GM19023 (cell line): ENCODE results near the gene CACNB4.
"Not testable (repeated sequence)": the region's sequence is repeated elsewhere in the genome, so short reads cannot be mapped to it uniquely, and the experiment has no call there.

Experiments used
- ATAC-seq: cut with Tn5 transposase; IDR thresholded peaks from one replicate; pipeline ENCODE4 v1.9.1; 2021; ENCODE audit warnings: mild to moderate bottlenecking, moderate library complexity; ENCODE audit not compliant: unreplicated experiment

The CACNB4 gene

GRCh38 chr2:152025678-152026287 is 73.1 kb downstream of the CACNB4 start:
- ATAC-seq = peak; percentile 83

GRCh38 chr2:152024477-152024876 is 74.4 kb downstream of the CACNB4 start:
- no peak for ATAC-seq

GRCh38 chr2:152022090-152022489 is 76.8 kb downstream of the CACNB4 start:
- no peak for ATAC-seq

DNA sequence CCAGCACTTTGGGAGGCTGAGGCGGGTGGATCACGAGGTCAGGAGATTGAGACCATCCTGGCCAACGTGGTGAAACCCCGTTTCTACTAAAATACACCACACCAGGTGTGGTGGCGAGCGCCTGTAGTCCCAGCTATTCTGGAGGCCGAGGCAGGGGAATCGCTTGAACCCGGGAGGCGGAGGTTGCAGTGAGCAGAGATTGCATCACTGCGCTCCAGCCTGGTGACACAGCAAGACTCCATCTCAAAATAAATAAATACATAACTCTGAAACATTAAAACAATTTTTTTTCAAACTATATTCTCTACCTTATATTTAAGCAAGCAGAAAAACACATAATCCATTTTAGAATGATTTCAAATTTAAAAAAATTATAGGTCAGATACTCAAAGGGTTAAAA is 77.8 kb downstream of the CACNB4 start:
- ATAC-seq = not testable (repeated sequence)

DNA sequence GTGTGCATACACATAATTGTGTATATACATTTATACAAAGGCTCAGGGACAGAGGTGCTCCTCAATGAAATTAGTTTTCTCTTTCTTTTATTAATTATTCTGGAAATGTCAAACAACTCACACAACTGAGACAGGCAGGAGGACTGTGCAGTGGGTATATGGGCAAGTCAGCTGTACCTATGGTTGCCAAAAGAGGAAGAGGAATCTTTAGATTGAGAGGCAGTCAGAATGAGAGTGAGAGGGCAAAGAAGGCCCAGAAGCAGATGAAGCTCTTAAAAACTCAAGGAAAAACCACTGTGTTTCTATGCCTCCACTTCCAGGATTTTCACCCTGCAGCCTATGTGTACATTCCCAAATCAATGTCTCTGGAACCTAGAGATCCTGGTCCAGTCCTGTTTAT is 79.1 kb downstream of the CACNB4 start:
- ATAC-seq = no peak

GRCh38 chr2:152016181-152017120 is 82.4 kb downstream of the CACNB4 start:
- no peak for ATAC-seq

DNA sequence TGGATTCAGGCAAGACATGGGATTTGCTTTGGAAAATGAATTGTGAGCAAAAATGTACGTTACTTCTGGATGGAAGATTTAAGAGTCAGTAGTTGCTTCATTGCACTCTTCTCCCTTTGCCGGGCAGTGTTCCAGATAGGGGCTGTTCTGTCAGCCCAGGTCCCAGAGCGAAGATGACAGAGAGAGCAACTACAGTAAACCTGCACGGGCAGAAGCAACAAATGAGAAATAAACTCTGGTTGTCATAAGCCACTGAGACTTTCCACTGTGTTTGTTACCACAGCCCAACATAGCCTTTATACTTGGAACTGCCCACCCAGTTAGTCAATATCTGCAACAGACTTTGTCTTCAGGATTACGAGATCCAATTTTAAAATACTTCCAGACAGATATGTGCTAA is 83.3 kb downstream of the CACNB4 start:
- ATAC-seq = no peak

- ATAC-seq = no peak
Observed at GRCh38 chr2:152012697-152013096, 86.1 kb downstream of the CACNB4 start.

- ATAC-seq = no peak
Observed at GRCh38 chr2:152011724-152012123, 87.1 kb downstream of the CACNB4 start.

DNA sequence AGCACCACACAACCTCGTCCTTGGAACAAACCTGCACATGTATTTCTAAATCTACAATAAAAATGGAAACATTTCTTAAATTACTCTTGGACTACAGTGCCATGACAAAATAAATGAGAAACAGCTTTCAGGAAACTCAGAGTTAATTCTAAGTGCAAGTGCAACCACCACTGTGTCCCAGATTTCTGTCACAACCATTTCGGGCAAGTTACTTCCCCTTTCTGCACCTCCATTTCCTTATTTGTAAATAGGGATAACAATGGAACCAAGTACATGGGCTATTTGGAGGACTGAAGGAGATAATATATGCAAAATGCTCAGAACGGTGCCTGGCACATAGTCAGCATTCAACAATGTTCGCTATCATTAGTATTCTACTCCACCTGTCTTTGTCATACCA is 93.2 kb downstream of the CACNB4 start:
- no peak for ATAC-seq

DNA sequence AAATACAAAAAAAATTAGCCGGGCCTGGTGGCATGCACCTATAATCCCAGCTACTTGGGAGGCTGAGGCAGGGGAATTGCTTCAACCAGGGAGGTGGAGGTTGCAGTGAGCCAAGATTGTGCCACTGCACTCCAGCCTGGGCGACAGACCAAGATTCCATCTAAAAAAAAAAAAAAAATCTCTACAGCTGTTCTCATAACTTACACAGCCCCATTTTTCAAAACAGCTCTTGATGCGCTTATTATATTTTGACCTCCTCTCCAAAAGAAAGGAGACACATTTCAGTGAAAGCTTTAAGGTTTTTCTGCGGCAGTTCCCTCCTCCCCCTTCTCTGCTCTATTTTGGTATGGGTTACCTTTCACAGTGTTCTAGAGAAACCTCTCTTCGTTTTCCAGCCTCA is 95.6 kb downstream of the CACNB4 start:
- not testable (repeated sequence) for ATAC-seq

GRCh38 chr2:151999053-151999452 is 99.8 kb downstream of the CACNB4 start:
- peak; percentile 79 for ATAC-seq

DNA sequence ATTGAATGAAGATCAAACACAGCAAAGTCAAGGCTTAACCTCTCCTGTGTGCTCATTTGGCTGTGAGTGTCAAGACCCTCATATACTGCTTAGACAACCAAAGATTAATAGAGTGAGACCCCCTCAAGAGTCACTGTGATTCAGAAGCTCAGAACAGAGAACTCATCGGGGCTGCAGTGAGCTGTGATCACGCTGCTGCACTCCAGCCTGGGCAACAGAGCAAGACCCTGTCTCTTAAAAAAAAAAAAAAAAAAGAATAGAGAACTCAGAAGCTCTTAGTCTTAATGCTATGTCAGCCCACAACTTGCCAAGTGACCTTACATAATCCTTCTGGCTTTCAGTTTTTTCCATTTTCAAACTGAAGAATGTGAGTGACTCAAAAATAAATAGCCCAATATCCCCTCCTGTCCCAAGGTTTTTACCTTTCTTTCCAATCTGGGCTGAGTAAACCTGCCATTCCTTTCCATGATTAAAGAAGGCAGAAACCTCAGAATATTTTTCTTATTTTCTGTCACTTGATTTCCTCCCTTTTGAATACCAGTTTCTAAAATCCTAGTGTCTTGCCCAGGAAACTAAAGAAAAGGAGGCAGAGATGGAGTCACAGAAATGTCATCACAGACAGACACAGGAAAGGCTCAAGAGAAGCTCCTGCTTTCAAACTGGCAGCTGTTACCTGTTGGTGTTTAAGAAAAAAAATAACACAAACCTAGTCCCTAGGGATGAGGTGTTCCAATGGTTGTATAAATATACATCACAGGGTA is 102.4 kb downstream of the CACNB4 start:
- ATAC-seq = no peak

GRCh38 chr2:151995161-151995557 is 103.7 kb downstream of the CACNB4 start:
- ATAC-seq = no peak

DNA sequence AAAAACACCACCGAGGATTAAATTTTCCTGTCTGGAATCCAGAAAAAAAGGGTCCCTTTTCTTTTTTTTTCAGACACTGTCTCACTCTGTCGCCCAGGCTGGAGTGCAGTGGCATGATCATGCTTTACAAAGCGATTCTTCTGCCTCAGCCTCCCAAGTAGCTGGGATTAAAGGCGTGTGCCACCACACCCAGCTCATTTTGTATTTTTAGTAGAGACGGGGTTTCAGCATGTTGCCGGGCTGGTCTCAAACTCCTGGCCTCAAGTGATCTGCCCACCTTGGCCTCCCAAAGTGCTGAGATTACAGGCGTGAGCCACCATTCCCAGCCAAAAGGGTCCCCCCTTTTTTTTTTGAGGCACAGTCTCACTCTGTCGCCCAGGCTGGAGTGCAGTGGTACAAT is 104.7 kb downstream of the CACNB4 start:
- not testable (repeated sequence) for ATAC-seq

DNA sequence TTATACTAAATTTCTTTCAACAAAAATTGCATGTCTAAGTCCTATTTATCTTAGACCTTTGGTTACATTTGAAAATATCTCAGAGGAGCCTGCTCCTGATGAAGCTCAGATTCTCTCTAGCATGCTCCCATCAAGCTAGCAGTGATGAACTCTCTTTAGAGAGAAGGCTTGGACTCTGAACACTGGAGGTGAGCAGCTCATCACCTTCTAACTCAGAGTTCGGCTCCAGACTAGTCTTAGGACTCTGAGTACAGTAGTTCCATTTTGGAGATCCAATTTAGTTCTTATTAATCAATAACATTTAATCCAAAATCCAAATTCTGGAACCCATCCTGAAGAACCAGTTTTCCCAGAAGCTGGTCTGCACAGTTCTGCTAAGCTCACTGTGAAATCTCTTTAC is 107.8 kb downstream of the CACNB4 start:
- no peak for ATAC-seq

- ATAC-seq = no peak
Observed at GRCh38 chr2:151989378-151989777, 109.5 kb downstream of the CACNB4 start.

GRCh38 chr2:151987484-151987883 is 111.4 kb downstream of the CACNB4 start:
- no peak for ATAC-seq

DNA sequence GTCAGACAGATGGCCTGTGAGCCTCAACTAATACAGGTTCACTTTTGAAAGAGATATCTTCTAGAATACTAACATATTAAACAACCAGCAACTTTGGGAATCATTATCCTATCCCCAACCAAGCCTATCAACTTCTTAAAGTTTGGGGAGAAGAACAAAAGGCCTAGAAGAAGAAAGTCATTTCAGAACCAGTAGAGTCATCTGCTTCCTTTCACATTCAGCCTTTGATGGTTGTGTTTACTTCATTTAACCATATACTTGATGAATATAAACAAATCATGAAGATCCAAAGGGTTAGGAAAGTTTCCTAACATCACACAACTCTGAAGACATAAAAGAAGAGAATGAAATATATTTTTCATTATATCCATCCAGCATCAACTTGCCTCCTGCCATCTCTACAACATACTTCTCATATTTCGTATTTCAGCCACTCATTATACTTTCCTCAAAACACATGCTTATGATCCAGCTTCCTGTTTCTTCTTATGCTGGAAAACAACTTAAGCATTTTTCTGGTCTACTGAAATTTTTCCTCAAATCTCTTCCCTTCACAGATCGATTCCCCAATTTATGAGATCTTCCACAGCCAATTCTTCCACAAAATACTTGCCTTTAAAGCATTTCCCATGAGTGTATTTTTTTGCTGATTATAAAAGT is 114.3 kb downstream of the CACNB4 start:
- no peak for ATAC-seq

GRCh38 chr2:151983221-151983620 is 115.6 kb downstream of the CACNB4 start:
- no peak for ATAC-seq

DNA sequence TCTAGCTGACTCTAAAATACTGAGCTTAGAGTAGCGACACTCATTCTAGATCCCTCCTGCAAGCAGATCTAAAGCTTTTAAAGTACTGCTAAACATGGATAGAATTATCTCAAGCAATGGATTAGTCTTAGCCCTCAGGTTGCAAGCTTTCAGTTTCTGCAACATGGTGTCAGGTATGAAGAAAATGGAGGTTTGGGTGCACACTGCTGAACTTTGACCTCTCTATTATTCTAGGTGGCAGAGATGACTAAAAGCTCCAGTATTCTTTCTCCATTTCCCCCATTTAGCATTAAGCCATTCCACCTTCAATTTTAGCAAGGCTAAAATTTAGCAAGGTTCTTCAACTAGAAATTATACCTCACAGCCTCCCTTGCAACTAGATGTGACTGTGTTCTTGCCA is 117.0 kb downstream of the CACNB4 start:
- no peak for ATAC-seq
